ENCODE results near the gene CCL27. TPM values are rescaled to one million over a fixed set of nuclear protein-coding genes. Genes with fewer than 3 reads are reported as not detected.

Gene CCL27
- total RNA-seq, 1 experiment from 2014 or later: not detected

DNA sequence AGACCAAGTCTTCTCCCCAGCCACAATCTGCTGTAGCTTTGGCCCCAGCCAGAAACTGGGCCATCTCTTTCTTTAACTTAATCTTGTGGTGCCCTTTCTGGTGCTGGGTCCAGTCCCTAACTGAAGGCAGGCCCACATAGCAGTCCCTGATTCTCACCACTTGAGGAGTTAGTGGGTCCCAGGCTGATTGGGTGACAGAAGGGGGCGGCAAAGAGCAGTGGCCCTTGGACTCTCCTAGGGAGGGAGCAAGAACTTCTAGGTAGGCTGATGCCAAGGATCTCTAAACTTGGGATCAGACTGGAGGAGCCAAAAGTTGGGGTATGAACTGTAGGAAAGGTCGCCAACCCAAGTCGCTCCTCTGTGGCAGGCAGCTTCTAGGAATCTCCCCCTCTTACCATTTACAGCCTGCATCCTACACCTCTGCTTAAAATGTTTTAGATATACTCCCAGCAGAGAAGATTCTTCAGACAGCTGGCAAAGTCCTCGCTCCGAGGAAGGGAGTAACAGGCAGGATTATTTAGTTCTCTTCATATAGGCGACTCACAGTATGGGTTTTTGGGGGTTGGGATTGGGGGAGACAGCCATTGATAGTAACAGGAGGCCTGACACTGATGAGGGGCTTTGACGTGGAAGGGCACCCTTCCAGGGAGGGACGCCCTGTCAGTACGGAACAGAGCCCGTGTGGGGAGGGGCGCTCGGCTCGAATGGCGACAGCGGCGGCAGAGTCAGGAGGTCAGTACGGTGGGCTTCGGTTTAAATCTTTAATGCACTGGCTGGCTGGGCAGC is 2.0 kb upstream of the CCL27 start:
- H3K4me3 ChIP-seq: no peak overlapping the region
- DNase-seq: peak; percentile 22 to 50
- H3K27me3 ChIP-seq: no peaks in the 10 kb centered on the region
- H3K4me1 ChIP-seq: no peaks in the 10 kb centered on the region
- H3K27ac ChIP-seq: no peak overlapping the region
- H3K9me3 ChIP-seq (replicated peaks): no peaks in the 10 kb centered on the region
- no peaks in the 10 kb centered on the region for H3K36me3 ChIP-seq

GRCh38 chr9:34663303-34663605 is 797 bp upstream of the CCL27 start:
- DNase-seq: no peak
- H3K27me3 ChIP-seq: no peaks in the 10 kb centered on the region
- H3K36me3 ChIP-seq: no peaks in the 10 kb centered on the region
- no peaks in the 10 kb centered on the region for H3K4me1 ChIP-seq
- H3K9me3 ChIP-seq (replicated peaks): no peaks in the 10 kb centered on the region
- no peak overlapping the region for H3K4me3 ChIP-seq
- no peak overlapping the region for H3K27ac ChIP-seq

DNA sequence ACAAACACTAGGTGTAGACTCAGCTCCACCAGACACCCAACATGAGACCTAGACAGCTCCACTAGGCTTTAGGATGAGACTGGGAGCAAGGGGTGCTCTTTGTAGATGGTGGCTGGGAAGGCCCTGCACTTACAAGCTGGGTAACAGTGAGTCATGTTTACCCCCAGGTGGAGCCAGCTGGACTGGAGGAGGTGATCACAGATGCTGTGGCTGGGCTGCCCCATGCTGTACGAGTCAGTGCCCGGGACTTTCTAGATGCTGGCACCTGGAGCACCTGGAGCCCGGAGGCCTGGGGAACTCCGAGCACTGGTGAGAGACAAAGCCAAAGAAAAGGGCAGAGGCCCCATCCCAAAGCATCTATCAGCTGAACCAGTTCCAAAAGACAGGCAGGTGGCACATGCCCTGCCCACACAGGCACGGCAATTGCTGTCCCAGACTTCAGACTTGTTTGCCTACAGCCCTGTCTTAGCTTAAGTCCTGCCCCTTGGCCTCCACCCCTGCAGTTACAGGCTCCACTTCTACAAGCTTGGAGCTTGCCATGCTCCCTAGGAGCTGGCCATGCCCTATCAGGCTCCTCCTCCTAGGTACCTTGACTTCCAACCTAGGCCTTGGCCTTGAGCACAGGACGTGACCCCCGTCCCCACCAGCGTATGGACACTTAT is 2.7 kb downstream of the CCL27 start:
- H3K27me3 ChIP-seq: no peaks in the 10 kb centered on the region
- H3K27ac ChIP-seq: no peak overlapping the region
- H3K36me3 ChIP-seq: no peaks in the 10 kb centered on the region
- H3K4me1 ChIP-seq: no peaks in the 10 kb centered on the region
- DNase-seq: no peak
- no peak overlapping the region for H3K4me3 ChIP-seq
- H3K9me3 ChIP-seq (replicated peaks): no peaks in the 10 kb centered on the region

GRCh38 chr9:34658461-34658860 is 4.0 kb downstream of the CCL27 start:
- no peaks in the 10 kb centered on the region for H3K27me3 ChIP-seq
- no peak for DNase-seq
- H3K36me3 ChIP-seq: no peaks in the 10 kb centered on the region
- no peaks in the 10 kb centered on the region for H3K9me3 ChIP-seq (replicated peaks)
- H3K4me3 ChIP-seq: no peak overlapping the region
- peaks cover under 1% of the 10 kb centered on the region; the same call in 1 of the 2 replicates for H3K4me1 ChIP-seq
- no peak overlapping the region for H3K27ac ChIP-seq

DNA sequence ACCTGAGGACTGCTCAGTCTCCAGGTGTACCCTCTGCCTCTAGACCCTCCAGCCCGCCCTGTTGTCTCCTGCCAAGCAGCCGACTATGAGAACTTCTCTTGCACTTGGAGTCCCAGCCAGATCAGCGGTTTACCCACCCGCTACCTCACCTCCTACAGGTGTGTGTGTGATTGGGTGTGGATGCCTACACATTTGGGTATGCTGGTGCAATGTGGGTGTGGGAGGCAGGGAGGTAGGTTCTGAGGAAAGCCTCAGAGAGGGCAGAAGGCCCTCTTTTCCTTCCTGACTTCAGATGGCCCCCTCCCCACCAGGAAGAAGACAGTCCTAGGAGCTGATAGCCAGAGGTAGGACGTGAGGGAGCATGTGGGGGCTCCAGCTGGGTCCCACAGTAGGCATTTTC is 5.5 kb downstream of the CCL27 start:
- Histone ChIP-seq H3K4me1 (peaks cover 3% of the 10 kb centered on the region; the same call in 1 of the 2 replicates), H3K9me3 (replicated peaks) (no peaks in the 10 kb centered on the region), H3K27me3 (no peaks in the 10 kb centered on the region), H3K4me3 (no peak overlapping the region), H3K36me3 (no peaks in the 10 kb centered on the region), H3K27ac (no peak overlapping the region)
- DNase-seq: no peak

DNA sequence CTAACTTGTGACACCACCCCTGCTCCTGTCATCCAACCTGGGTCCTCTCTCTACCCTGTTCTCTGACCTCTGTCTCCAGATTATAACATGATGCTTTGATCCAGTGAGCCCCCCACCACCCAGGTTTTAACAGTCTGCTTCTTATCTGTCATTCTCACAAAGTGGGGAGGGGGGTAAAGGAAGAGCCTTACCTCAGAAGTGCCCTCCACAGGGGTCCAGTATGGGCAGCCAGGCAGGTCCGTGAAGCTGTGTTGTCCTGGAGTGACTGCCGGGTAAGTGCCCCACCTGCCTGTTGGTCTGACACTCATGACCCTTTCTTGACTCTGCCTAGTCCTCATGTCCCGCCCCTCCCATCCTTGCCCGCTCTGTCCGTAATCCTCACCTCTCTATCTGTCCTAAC is 7.1 kb downstream of the CCL27 start:
- Histone ChIP-seq H3K4me1 (peaks cover 3% of the 10 kb centered on the region; the same call in 1 of the 2 replicates), H3K27ac (no peak overlapping the region)
- no peak for DNase-seq

DNA sequence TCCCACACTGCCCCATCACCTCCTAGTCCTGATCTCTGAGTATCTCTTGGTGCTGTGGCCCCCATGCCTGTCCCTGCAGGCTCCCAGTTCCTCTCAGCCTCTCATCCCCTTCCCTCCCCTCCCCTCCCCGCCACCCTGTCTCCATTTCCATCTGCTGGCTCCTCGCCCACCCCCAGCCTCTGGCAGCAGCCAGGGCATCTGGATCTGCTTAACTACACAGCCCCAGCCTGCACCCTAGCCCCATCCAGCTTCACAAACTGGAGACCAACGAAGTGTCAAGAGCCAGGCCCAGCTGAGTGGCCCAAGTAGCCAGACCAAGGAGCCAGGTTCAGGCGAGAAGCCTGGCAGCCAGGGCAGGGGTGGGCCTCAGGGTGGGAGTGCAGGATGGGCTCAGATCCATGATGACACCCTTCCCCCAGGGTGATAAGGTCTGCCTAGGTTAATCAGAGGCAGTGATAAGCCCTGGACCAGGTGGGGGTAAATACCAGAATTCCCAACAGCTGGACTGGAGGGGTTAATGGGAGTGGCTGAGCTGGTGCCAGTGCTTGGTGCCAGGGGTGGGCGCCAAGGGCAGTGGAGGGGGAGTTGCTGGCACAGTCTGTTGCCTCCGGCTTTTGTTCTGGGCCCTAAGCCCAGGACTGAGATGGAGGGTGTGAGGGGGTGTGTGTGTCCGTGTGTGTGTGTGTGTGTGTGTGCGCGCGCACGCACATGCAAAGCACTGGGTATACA is 8.0 kb downstream of the CCL27 start:
- DNase-seq: no peak
- Histone ChIP-seq H3K4me1 (peaks cover 3% of the 10 kb centered on the region; the same call in 1 of the 2 replicates), H3K27me3 (no peaks in the 10 kb centered on the region), H3K36me3 (no peaks in the 10 kb centered on the region), H3K9me3 (replicated peaks) (no peaks in the 10 kb centered on the region), H3K4me3 (no peak overlapping the region), H3K27ac (no peak overlapping the region)

More for the DNA sequence above, 7.1 kb downstream of the CCL27 start:
- Histone ChIP-seq H3K9me3 (replicated peaks) (no peaks in the 10 kb centered on the region), H3K27me3 (no peaks in the 10 kb centered on the region), H3K4me3 (no peak overlapping the region), H3K36me3 (no peaks in the 10 kb centered on the region)

DNA sequence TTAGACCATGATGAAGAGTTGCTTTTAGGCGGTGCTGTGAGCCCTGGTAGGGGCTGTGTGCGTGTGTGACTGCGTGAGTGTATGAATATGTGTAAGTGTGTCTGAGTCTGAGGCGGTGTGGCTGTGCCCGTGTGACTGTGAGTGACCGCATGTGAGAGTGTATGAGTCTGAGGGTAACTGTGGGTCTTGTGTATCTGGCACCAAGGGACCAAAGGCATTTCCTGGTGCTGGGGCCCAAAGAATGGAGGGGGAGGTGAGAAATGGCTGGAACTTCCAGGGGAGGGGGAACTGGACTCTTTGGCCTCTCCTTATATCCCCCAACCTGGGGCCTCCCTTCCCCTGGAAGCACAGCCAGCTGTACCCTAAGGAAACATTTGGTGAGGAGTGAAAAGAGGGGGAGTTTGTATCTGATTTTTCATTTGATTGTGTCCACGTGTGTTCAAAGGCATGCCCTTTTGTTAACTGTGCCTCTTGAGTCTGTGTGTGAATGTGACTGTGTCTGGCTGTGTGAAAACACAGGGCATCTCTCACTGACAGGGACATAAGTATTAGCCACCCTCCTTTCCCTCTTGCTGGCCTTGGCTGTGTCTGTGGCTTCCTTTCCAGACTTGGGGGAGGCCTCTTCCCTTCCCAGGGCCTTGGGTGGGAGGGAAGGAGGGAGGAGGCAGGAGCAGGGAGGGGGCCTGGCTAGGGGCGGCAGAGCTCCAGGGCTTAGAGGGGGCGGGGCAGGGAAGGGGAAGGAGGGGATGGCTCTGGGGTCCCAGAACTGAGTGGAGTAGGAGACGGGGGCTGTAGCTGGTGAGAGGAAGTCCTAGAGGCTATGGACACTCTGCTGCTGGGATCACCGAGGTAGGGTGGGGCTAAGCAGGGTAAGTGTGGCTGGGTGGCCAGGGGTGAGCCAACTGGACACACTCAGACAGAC is 9.0 kb downstream of the CCL27 start:
- Histone ChIP-seq H3K9me3 (replicated peaks) (no peaks in the 10 kb centered on the region), H3K4me3 (no peak overlapping the region), H3K36me3 (no peaks in the 10 kb centered on the region; the same call in 1 of the 2 replicates), H3K4me1 (peaks cover 3% of the 10 kb centered on the region; the same call in 1 of the 2 replicates), H3K27me3 (no peaks in the 10 kb centered on the region), H3K27ac (no peak overlapping the region)
- no peak for DNase-seq

DNA sequence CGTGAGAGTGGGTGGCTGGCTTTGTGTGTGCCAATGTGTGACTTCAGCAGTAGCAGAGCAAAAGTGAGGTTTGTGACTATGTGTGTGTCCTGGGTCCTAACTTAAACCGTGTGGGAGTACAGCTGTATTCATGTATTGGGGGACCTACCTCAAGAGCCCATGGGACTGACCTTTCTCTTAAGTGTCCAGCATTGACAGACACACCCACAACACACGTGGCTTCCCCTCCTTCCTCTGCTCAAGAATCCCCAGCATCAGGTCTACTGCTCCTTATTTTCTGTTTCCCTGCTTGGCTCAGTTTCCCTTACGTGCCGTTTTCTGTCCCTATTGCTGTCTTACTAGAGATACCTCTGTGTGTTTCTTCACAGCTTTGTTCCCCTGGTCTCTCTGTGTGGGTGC is 9.9 kb downstream of the CCL27 start:
- Histone ChIP-seq H3K9me3 (replicated peaks) (no peaks in the 10 kb centered on the region), H3K27me3 (no peaks in the 10 kb centered on the region), H3K4me1 (peaks cover 3% of the 10 kb centered on the region; the same call in 1 of the 2 replicates), H3K36me3 (no peaks in the 10 kb centered on the region; the same call in 1 of the 2 replicates), H3K27ac (no peak overlapping the region; the same call in 1 of the 2 replicates), H3K4me3 (peak overlapping the region; percentile 54)
- no peak for DNase-seq

GRCh38 chr9:34651876-34652601 is 10.4 kb downstream of the CCL27 start, which contains the start of gene IL11RA:
TSS of gene IL11RA (plus strand) at chr9:34652185. CDS start at chr9:34655218, 3,033 bp downstream.
- Histone ChIP-seq H3K36me3 (no peaks in the 10 kb centered on the region; the same call in 1 of the 2 replicates), H3K27ac (peak within 1 kb of the TSS; percentile 11; the same call in 1 of the 2 replicates), H3K4me3 (peak within 1 kb of the TSS; percentile 54), H3K4me1 (peaks cover 3% of the 10 kb centered on the region; the same call in 1 of the 2 replicates), H3K27me3 (no peaks in the 10 kb centered on the region), H3K9me3 (replicated peaks) (no peaks in the 10 kb centered on the region)
- peak; percentile 80 to 81 for DNase-seq

DNA sequence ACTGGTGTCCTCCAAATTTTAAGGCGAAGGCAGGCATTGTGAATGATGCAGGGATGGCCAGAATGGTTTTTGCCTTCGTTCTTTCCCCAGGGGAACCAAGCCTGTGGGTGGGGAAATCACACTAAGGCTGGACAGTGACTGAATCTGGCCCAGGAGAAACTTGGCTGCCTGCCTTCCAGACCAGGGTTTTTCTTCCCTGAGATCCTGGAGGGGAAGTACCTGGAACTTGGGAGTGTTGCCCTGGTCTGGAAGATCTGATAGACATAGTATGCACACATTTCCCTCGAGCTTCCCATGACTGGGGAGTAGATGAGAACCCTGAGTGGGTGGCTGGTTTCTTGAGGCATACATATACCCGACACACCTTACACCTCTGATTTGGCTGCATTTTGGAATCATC is 11.1 kb downstream of the CCL27 start:
- Histone ChIP-seq H3K4me3 (peak overlapping the region; percentile 54), H3K36me3 (no peaks in the 10 kb centered on the region; the same call in 1 of the 2 replicates), H3K27ac (no peak overlapping the region), H3K27me3 (no peaks in the 10 kb centered on the region), H3K4me1 (peaks cover 3% of the 10 kb centered on the region; the same call in 1 of the 2 replicates), H3K9me3 (replicated peaks) (no peaks in the 10 kb centered on the region)
- no peak for DNase-seq

- peaks cover 7% of the 10 kb centered on the region for H3K4me1 ChIP-seq
Measured at GRCh38 chr9:34650816-34651215, 11.6 kb downstream of the CCL27 start.

GRCh38 chr9:34648673-34649072 is 13.8 kb downstream of the CCL27 start:
- Histone ChIP-seq H3K36me3 (no peaks in the 10 kb centered on the region; the same call in 1 of the 2 replicates), H3K27ac (no peak overlapping the region), H3K27me3 (no peaks in the 10 kb centered on the region), H3K4me3 (no peak overlapping the region), H3K9me3 (replicated peaks) (no peaks in the 10 kb centered on the region), H3K4me1 (peaks cover 7% of the 10 kb centered on the region)
- no peak for DNase-seq

More at GRCh38 chr9:34650816-34651215, 11.6 kb downstream of the CCL27 start:
- Histone ChIP-seq H3K27me3 (no peaks in the 10 kb centered on the region), H3K4me3 (no peak overlapping the region), H3K9me3 (replicated peaks) (no peaks in the 10 kb centered on the region), H3K36me3 (no peaks in the 10 kb centered on the region; the same call in 1 of the 2 replicates), H3K27ac (no peak overlapping the region)
- DNase-seq: no peak

All from SJCRH30 (cell line).